ENCODE data around the gene NPL.

Gene NPL

DNA sequence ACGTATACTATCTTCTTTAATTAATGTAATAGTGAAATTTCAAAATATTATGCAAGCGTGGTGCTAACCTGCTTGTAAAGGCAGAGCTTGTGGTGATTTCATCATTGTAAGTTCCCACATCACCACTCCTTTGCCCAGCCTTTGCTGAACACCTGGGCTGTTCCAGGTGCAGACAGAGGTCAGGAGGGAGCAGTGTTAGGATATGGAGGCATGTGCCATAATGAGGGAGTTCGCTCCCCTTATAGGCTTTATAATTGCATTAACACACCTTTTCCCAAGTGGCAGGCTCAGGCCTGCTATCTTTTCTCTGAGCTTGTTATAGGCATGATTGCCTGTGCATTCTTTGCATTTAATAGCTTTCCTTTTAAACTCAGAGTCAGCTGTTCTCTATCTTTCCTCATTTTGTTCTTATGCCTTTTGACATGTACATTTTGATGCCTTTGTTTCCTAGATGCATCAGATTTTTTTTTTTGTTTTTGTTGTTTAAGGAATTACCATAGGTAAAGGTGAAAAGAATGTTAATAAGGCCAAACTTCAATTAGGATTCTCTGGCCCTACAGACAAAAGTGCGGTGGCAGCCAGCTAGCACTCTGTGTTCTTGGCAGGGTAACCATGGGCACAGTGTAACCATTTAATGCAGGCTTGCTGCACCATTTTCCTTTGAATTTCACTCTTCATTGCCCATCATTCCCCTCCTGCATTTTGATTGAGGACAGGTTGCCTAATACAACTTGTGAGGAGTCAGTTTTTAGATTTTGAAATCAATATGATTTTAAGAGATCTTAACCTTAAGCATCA lies 12.6 kb downstream of the NPL start:
- Histone ChIP-seq H3K27me3 (ENCODE audit: insufficient read depth, poor library complexity, severe bottlenecking) (no peaks in the 10 kb centered on the region), H3K4me3 (replicated peaks; ENCODE audit: insufficient read depth, low read length) (no peak overlapping the region), H3K27ac (replicated peaks) (no peak overlapping the region)
- no peak for DNase-seq (ENCODE audit: low read depth in 1 of 2, low spot score in 1 of 2)
- no peak for TF ChIP-seq POLR2AphosphoS5 (IDR thresholded peaks at IDR 0.05; ENCODE audit: low read depth)
- TF ChIP-seq, protein P1, sequence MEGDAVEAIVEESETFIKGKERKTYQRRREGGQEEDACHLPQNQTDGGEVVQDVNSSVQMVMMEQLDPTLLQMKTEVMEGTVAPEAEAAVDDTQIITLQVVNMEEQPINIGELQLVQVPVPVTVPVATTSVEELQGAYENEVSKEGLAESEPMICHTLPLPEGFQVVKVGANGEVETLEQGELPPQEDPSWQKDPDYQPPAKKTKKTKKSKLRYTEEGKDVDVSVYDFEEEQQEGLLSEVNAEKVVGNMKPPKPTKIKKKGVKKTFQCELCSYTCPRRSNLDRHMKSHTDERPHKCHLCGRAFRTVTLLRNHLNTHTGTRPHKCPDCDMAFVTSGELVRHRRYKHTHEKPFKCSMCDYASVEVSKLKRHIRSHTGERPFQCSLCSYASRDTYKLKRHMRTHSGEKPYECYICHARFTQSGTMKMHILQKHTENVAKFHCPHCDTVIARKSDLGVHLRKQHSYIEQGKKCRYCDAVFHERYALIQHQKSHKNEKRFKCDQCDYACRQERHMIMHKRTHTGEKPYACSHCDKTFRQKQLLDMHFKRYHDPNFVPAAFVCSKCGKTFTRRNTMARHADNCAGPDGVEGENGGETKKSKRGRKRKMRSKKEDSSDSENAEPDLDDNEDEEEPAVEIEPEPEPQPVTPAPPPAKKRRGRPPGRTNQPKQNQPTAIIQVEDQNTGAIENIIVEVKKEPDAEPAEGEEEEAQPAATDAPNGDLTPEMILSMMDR (IDR thresholded peaks at IDR 0.05; ENCODE audit: insufficient read depth, low read length): no peak
- TF ChIP-seq REST (IDR thresholded peaks at IDR 0.05; ENCODE audit: insufficient replicate concordance, low read depth): no peak
- TF ChIP-seq GABPA (IDR thresholded peaks at IDR 0.05; ENCODE audit: low read depth): no peak
- no peak for TF ChIP-seq SPI1 (IDR thresholded peaks at IDR 0.05; ENCODE audit: borderline replicate concordance, low read depth)

- no peak overlapping the region for H3K27ac ChIP-seq (replicated peaks)
- no peak for DNase-seq (ENCODE audit: low read depth in 1 of 2, low spot score in 1 of 2)
- TF ChIP-seq, protein P1 (IDR thresholded peaks at IDR 0.05; ENCODE audit: insufficient read depth, low read length): no peak
- TF ChIP-seq POLR2AphosphoS5 (IDR thresholded peaks at IDR 0.05; ENCODE audit: low read depth) (no peak), SPI1 (IDR thresholded peaks at IDR 0.05; ENCODE audit: borderline replicate concordance, low read depth) (no peak), GABPA (IDR thresholded peaks at IDR 0.05; ENCODE audit: low read depth) (no peak), REST (IDR thresholded peaks at IDR 0.05; ENCODE audit: insufficient replicate concordance, low read depth) (no peak)
- H3K27me3 ChIP-seq (ENCODE audit: insufficient read depth, poor library complexity, severe bottlenecking): no peaks in the 10 kb centered on the region
- no peak overlapping the region for H3K4me3 ChIP-seq (replicated peaks; ENCODE audit: insufficient read depth, low read length)
Observed at GRCh38 chr1:182803846-182804245, 14.3 kb downstream of the NPL start.

- no peak overlapping the region for H3K4me3 ChIP-seq (replicated peaks; ENCODE audit: insufficient read depth, low read length)
- no peak for DNase-seq (ENCODE audit: low read depth in 1 of 2, low spot score in 1 of 2)
- no peak overlapping the region for H3K27ac ChIP-seq (replicated peaks)
- TF ChIP-seq, protein P1 (IDR thresholded peaks at IDR 0.05; ENCODE audit: insufficient read depth, low read length): no peak
- TF ChIP-seq REST (IDR thresholded peaks at IDR 0.05; ENCODE audit: insufficient replicate concordance, low read depth): no peak
- TF ChIP-seq POLR2AphosphoS5 (IDR thresholded peaks at IDR 0.05; ENCODE audit: low read depth): no peak
- no peak for TF ChIP-seq SPI1 (IDR thresholded peaks at IDR 0.05; ENCODE audit: borderline replicate concordance, low read depth)
- TF ChIP-seq GABPA (IDR thresholded peaks at IDR 0.05; ENCODE audit: low read depth): no peak
- no peaks in the 10 kb centered on the region for H3K27me3 ChIP-seq (ENCODE audit: insufficient read depth, poor library complexity, severe bottlenecking)
Observed at GRCh38 chr1:182806015-182806678, 16.6 kb downstream of the NPL start.

Measured in HL-60 (cell line).